ENCODE data around the gene ACOX2.

DNA sequence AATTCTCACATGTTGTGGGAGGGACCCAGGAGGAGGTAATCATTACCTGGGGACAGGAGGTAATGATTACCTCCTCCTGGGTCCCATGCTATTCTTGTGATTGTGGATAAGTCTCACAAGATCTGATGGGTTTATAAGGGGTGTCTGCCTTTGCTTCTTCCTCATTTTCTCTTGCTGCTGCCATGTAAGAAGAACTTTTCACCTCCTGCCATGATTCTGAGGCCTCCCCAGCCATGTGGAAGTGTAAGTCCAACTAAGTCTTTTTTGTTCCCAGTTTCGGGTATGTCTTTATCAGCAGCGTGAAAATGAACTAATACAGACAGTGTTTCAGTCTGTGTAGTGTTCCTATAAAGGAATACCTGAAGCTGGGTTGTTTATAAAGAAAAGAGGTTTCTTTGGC is 58.2 kb downstream of the ACOX2 start:
- TF ChIP-seq, protein P1, sequence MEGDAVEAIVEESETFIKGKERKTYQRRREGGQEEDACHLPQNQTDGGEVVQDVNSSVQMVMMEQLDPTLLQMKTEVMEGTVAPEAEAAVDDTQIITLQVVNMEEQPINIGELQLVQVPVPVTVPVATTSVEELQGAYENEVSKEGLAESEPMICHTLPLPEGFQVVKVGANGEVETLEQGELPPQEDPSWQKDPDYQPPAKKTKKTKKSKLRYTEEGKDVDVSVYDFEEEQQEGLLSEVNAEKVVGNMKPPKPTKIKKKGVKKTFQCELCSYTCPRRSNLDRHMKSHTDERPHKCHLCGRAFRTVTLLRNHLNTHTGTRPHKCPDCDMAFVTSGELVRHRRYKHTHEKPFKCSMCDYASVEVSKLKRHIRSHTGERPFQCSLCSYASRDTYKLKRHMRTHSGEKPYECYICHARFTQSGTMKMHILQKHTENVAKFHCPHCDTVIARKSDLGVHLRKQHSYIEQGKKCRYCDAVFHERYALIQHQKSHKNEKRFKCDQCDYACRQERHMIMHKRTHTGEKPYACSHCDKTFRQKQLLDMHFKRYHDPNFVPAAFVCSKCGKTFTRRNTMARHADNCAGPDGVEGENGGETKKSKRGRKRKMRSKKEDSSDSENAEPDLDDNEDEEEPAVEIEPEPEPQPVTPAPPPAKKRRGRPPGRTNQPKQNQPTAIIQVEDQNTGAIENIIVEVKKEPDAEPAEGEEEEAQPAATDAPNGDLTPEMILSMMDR (conservative IDR thresholded peaks at IDR 0.05 in 1 of 2, IDR thresholded peaks at IDR 0.05 in 1 of 2; ENCODE audit: low read depth in 1 of 2, low read length in 2 of 2): no peak
- no peak for TF ChIP-seq EZH2 (IDR thresholded peaks at IDR 0.05; ENCODE audit: low read length, missing control alignments)
